OCI-LY3 (cell line): ENCODE measurements around the gene PTPRN2.

Source experiments
- CTCF ChIP-seq: fragments of 200-600, 300-600 bp; sonication (generic); IDR thresholded peaks from 2 replicates; pipeline ENCODE4 v1.5.1; 2014; ENCODE audit warnings: antibody characterized with exemption, low read length, low read depth
- EZH2phosphoT487 ChIP-seq: fragments of 200-600 bp; shearing (Covaris generic); IDR thresholded peaks from 2 replicates; pipeline ENCODE4 v1.6.1; 2018; ENCODE audit warnings: antibody characterized with exemption, mixed run types, low read depth

GRCh38 chr7:158497627-158498026, 90.0 kb downstream of the PTPRN2 start:
- TF ChIP-seq CTCF (no peak), EZH2phosphoT487 (no peak)
